Activated T-helper 1 cell treated with anti-CD3 and anti-CD28 coated beads, Interleukin-12 subunit alpha, Interleukin-12 subunit beta, Interleukin-2, Interleukin-4 antibody, amounts not matched to agents 30 ng/mL and 10 ng/mL and 1 ng/mL, durations not matched to agents 14 hours and 24 hours and 36 hours (primary cell): ENCODE measurements around the gene TEX2. TPM values are rescaled to one million over a fixed set of nuclear protein-coding genes. Genes with fewer than 3 reads are reported as not detected.

Experiments
- DNase-seq: peaks from one replicate; pipeline ENCODE4 v3.0.0; 2021; ENCODE audit warnings: low spot score
- H3K27ac Mint-ChIP-seq: one replicate; pipeline ENCODE4 v1.8.0; 2021; ENCODE audit warnings: mild to moderate bottlenecking, mixed read lengths
- H3K27me3 Mint-ChIP-seq: one replicate; pipeline ENCODE4 v1.8.0; 2022; ENCODE audit warnings: mild to moderate bottlenecking, moderate library complexity, mixed read lengths; ENCODE audit not compliant: insufficient read depth
- H3K36me3 Mint-ChIP-seq: one replicate; pipeline ENCODE4 v1.8.0; 2021; ENCODE audit warnings: low read depth, mixed read lengths
- H3K4me1 Mint-ChIP-seq: one replicate; pipeline ENCODE4 v1.8.0; 2021; ENCODE audit warnings: low read depth, mixed read lengths
- H3K4me3 Mint-ChIP-seq: one replicate; pipeline ENCODE4 v1.8.0; 2021; ENCODE audit warnings: mild to moderate bottlenecking, moderate library complexity, mixed read lengths
- H3K9me3 Mint-ChIP-seq: one replicate; pipeline ENCODE4 v1.8.0; 2021; ENCODE audit warnings: mixed read lengths
- intact Hi-C: fragments of 100-400 bp; cut with micrococcal nuclease; formaldehyde crosslinking; loops from one replicate; pipeline ENCODE4 v1.15.1; 2024
- total RNA-seq: library from RNA; stranded (reverse); gene quantifications from 2 replicates; pipeline ENCODE4 v1.2.3, GENCODE V29; 2022

TEX2 gene
- total RNA-seq, 1 donor from 2014 or later: 20.6 TPM

DNA sequence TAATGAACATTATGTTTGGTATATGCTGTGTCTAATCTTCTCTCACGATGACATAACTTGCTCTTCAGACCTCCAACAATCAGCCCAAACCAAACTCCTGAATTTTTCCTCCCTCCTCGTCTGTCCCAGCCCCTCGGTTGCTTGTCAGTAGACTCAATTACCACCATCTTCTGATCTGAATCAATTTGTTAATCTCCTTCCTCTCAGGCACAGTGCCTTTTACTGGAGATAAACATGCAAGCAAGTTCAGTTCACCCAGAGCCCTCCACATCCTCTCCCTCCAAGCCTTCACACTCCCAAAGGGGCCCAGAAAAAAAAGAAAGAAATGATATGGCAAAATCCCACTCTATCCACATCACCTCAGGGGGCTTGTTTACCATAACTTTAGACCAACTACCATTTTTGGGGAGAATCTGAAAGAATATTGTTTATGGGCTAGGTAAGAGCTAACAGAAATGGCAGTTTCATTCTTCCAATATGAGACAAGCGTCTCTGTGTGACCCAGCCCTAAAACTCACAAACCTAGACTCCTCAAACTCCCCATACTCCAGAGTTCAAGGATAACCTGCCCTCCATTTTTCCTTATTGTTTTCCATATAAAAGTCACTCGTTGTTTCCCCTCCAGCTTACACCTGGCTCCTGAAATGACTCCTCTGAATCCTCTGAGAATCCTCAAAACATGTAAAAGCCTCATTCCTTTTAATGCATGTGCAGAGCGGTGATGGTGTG is 1.5 kb downstream of the TEX2 start:
- H3K9me3 Mint-ChIP-seq: no peaks in the 10 kb centered on the region
- intact Hi-C loops: loop anchor here (2.0 to 10.0 kb wide), 7 partner anchors 43 to 706 kb away; partner anchors contain the start of genes CEP95, DDX5, ICAM2 and MAP3K3

GRCh38 chr17:64260886-64261285 is 2.2 kb downstream of the TEX2 start:
- Mint-ChIP-seq H3K27ac (no peak overlapping the region), H3K9me3 (no peaks in the 10 kb centered on the region), H3K27me3 (peaks cover 10% of the 10 kb centered on the region), H3K4me3 (peak overlapping the region; percentile 25), H3K4me1 (peaks cover 37% of the 10 kb centered on the region), H3K36me3 (no peaks in the 10 kb centered on the region)
- intact Hi-C loops: loop anchor here (5.0 to 10.0 kb wide), 4 partner anchors 236 to 706 kb away; partner anchors contain the start of genes ICAM2, MAP3K3 and STRADA
- no peak for DNase-seq

More for the DNA sequence above, 1.5 kb downstream of the TEX2 start:
- Mint-ChIP-seq H3K27me3 (peaks cover 16% of the 10 kb centered on the region), H3K36me3 (no peaks in the 10 kb centered on the region), H3K4me1 (peaks cover 37% of the 10 kb centered on the region), H3K4me3 (peak overlapping the region; percentile 94), H3K27ac (peak overlapping the region; percentile 98)
- DNase-seq: no peak

GRCh38 chr17:64259922-64260321 is 3.1 kb downstream of the TEX2 start:
- H3K27ac Mint-ChIP-seq: no peak overlapping the region
- intact Hi-C loops: loop anchor here (5.0 to 10.0 kb wide), 4 partner anchors 235 to 707 kb away; partner anchors contain the start of genes ICAM2, MAP3K3 and STRADA
- H3K4me1 Mint-ChIP-seq: peaks cover 37% of the 10 kb centered on the region
- peaks cover 6% of the 10 kb centered on the region for H3K27me3 Mint-ChIP-seq
- H3K4me3 Mint-ChIP-seq: no peak overlapping the region
- no peaks in the 10 kb centered on the region for H3K9me3 Mint-ChIP-seq
- H3K36me3 Mint-ChIP-seq: no peaks in the 10 kb centered on the region
- DNase-seq: no peak

DNA sequence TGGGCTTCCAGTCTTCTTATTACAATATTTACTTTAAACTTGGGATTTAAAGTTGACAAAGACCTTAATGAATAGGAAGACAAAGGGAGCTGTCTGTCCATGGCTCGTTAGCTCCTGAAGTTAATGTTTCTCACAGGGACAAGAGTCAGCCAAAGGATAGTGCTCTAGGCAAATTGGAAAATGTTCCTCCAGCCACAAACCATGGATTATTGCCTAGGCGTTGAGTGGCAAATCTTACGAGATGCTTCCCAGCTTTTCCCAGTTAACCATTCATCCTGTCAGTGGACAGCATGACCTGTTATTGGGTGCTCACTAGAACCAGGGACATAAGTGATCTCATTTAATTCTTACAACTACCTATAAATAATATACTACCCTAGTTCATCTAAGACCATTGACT is 3.6 kb downstream of the TEX2 start:
- intact Hi-C loops: no loop called here
- no peaks in the 10 kb centered on the region for H3K9me3 Mint-ChIP-seq
- H3K4me1 Mint-ChIP-seq: peaks cover 34% of the 10 kb centered on the region
- peaks cover under 1% of the 10 kb centered on the region for H3K27me3 Mint-ChIP-seq
- DNase-seq: no peak
- H3K36me3 Mint-ChIP-seq: no peaks in the 10 kb centered on the region
- H3K27ac Mint-ChIP-seq: no peak overlapping the region
- no peak overlapping the region for H3K4me3 Mint-ChIP-seq

DNA sequence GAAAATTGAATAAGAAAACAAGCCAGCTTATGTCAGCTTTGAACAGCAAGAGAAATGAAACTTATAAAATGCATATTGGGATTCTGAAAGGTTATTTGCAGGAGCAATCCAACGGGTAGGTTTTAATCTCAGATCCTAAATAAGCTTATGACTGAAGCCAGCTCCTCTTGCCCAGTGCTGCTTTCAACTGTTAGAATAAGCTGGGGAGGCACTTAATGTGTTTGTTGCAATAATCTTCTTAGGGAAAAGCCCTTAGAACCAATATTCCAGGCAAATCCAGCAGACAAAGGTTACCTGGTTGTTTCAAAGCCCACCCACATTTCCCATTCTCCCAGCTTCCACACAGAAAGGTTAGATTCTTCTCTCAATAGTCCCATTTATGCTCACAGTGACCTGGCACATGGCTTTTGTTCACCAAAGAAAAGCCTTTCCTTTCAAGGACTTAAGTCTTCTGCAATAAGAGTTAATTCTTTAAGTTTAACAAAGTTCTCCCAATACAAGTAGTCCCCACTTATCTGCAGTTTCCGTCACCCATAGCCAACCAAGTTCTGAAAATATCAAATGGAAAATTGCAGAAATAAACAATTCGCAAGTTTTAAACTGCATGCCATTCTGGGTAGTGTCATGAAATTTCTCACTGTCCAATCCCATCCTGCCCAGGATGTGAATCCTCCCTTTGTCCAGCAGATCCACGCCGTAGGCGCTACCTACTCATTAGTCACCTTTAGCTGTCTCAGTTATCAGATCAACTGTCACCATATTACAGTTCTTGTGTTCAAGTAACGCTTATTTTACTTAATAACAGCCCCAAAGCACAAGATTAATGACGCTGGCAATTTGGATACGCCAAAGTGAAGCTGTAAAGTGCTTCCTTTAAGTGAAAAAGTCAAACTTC is 5.9 kb downstream of the TEX2 start:
- no peak overlapping the region for H3K4me3 Mint-ChIP-seq
- H3K4me1 Mint-ChIP-seq: peaks cover 20% of the 10 kb centered on the region
- H3K27me3 Mint-ChIP-seq: peaks cover 3% of the 10 kb centered on the region
- H3K9me3 Mint-ChIP-seq: no peaks in the 10 kb centered on the region
- DNase-seq: no peak
- intact Hi-C loops: no loop called here
- no peaks in the 10 kb centered on the region for H3K36me3 Mint-ChIP-seq
- no peak overlapping the region for H3K27ac Mint-ChIP-seq

DNA sequence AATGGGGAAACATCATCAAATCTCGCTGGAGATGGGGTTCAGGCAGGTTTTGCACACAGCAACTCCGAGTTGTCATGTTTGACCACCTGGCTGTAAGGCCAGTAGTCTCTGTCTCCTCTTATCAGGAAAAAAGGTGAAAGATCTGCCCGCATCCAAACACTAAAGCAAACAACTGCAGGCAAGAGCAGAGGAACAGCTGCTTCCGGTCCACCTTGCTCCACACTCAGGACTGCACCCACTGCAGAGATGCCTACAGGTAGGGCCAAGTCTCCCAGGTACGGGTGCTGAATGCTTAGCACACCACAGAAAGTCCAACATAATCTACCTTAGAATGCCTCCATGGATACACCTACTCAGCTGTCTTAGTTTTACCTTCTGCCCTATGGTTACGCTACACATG is 7.3 kb downstream of the TEX2 start:
- Mint-ChIP-seq H3K4me3 (no peak overlapping the region), H3K36me3 (no peaks in the 10 kb centered on the region), H3K9me3 (no peaks in the 10 kb centered on the region), H3K27ac (no peak overlapping the region), H3K4me1 (peaks cover 6% of the 10 kb centered on the region), H3K27me3 (peaks cover 4% of the 10 kb centered on the region)
- intact Hi-C loops: no loop called here
- no peak for DNase-seq

GRCh38 chr17:64254755-64255154 is 8.3 kb downstream of the TEX2 start:
- H3K4me3 Mint-ChIP-seq: no peak overlapping the region
- H3K36me3 Mint-ChIP-seq: no peaks in the 10 kb centered on the region
- no peaks in the 10 kb centered on the region for H3K4me1 Mint-ChIP-seq
- no peak overlapping the region for H3K27ac Mint-ChIP-seq
- peaks cover 4% of the 10 kb centered on the region for H3K27me3 Mint-ChIP-seq
- no peak for DNase-seq
- H3K9me3 Mint-ChIP-seq: no peaks in the 10 kb centered on the region
- intact Hi-C loops: no loop called here

DNA sequence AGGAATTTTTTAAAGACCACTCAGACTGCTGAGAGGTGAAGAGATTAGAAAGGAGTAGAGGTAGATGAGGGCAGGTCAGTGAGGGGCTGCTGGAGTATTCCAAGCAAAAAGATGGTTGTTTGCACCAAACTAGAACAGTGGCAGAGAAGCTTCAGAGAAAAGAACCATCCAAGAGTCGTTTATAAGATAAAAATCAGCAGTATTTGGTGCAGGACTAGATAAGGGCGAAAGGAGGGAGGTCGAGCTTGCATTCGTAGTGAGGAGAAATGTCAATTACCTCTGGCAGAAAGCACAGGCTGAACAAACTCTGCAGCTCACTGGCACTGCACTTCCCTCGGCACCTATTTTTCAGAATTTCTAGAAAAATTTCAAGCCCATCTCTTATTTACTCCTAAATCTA is 9.6 kb downstream of the TEX2 start:
- Mint-ChIP-seq H3K9me3 (no peaks in the 10 kb centered on the region), H3K27ac (no peak overlapping the region), H3K4me1 (no peaks in the 10 kb centered on the region), H3K36me3 (no peaks in the 10 kb centered on the region), H3K4me3 (no peak overlapping the region), H3K27me3 (peaks cover 4% of the 10 kb centered on the region)
- intact Hi-C loops: no loop called here
- DNase-seq: no peak

DNA sequence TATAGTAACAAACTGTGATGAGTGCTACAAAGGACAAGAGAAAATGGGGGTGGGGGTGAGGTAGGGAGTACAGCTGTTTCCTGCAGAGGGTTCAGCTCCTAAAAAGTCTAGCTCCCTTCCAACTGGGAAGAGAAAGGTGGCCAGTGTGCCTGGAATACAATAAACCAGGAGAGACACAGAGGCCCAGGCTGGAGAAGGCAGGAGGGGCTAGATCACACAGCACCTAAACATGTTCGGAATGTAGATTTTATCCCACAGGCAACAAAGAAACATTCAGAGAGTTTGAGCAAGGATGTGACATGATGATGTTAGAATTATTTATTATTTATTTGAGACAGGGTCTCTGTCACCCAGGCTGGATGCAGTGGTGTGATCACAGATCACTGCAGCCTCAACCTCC is 10.2 kb downstream of the TEX2 start:
- Mint-ChIP-seq H3K27ac (no peak overlapping the region), H3K4me3 (no peak overlapping the region), H3K27me3 (peaks cover 4% of the 10 kb centered on the region), H3K36me3 (no peaks in the 10 kb centered on the region), H3K4me1 (no peaks in the 10 kb centered on the region), H3K9me3 (no peaks in the 10 kb centered on the region)
- intact Hi-C loops: no loop called here
- no peak for DNase-seq

DNA sequence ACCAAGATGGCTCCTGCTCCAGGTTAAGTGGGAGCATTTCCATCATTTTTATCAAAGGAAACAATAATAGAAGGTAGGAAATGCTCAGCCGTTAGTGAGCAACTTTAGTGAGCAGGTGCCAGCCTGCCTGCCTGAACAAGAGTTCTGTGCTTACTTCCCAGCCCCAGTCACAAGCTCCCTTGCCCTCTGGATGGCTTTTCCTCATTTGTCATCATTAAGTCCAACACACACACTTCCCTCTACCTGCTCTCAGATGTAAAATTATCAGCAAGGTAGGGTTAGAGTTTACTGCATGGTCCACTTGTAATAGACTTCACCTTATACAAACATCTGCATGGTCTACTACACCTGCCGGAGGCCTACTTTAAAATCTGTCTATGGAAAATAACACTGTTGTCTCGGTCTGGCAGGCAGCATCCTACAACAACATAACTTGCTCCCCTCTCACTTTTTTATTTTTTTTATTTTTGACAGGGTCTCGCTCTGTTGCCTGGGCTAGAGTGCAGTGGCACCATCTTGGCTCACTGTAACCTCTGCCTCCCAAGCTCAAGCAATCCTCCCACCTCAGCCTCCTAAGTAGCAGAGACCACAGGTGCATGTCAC is 12.7 kb downstream of the TEX2 start:
- H3K27me3 Mint-ChIP-seq: peaks cover 4% of the 10 kb centered on the region
- no peak overlapping the region for H3K27ac Mint-ChIP-seq
- no peaks in the 10 kb centered on the region for H3K4me1 Mint-ChIP-seq
- intact Hi-C loops: no loop called here
- H3K9me3 Mint-ChIP-seq: no peaks in the 10 kb centered on the region
- no peak for DNase-seq
- no peak overlapping the region for H3K4me3 Mint-ChIP-seq
- no peaks in the 10 kb centered on the region for H3K36me3 Mint-ChIP-seq

GRCh38 chr17:64247836-64248235 is 15.2 kb downstream of the TEX2 start:
- no peaks in the 10 kb centered on the region for H3K36me3 Mint-ChIP-seq
- H3K9me3 Mint-ChIP-seq: no peaks in the 10 kb centered on the region

GRCh38 chr17:64245218-64246145 is 17.6 kb downstream of the TEX2 start:
- Mint-ChIP-seq H3K4me3 (no peak overlapping the region), H3K27me3 (no peaks in the 10 kb centered on the region), H3K4me1 (no peaks in the 10 kb centered on the region), H3K9me3 (no peaks in the 10 kb centered on the region), H3K36me3 (no peaks in the 10 kb centered on the region), H3K27ac (no peak overlapping the region)
- intact Hi-C loops: no loop called here
- no peak for DNase-seq

More at GRCh38 chr17:64247836-64248235, 15.2 kb downstream of the TEX2 start:
- Mint-ChIP-seq H3K27me3 (peaks cover 3% of the 10 kb centered on the region), H3K4me3 (no peak overlapping the region), H3K27ac (no peak overlapping the region), H3K4me1 (no peaks in the 10 kb centered on the region)
- intact Hi-C loops: no loop called here
- no peak for DNase-seq
